HG02610 (cell line): Measurements from ENCODE around the gene SGPP1.
A peak's percentile ranks its signal among the peaks of the same experiment; 100 is the strongest.
"Not testable (repeated sequence)": the region's sequence is repeated elsewhere in the genome, so short reads cannot be mapped to it uniquely, and the experiment has no call there.

ENCODE experiments used
- ATAC-seq: cut with Tn5 transposase; IDR thresholded peaks from one replicate; pipeline ENCODE4 v1.9.1; 2021; ENCODE audit warnings: mild to moderate bottlenecking, moderate library complexity; ENCODE audit not compliant: unreplicated experiment

The SGPP1 gene

GRCh38 chr14:63726499-63726898 is 1.4 kb downstream of the SGPP1 start:
- no peak for ATAC-seq

GRCh38 chr14:63725786-63726460 is 1.9 kb downstream of the SGPP1 start:
- no peak for ATAC-seq

GRCh38 chr14:63717702-63718101 is 10.2 kb downstream of the SGPP1 start:
- ATAC-seq = no peak

- ATAC-seq = no peak
Measured at GRCh38 chr14:63715360-63715759, 12.5 kb downstream of the SGPP1 start.

- no peak for ATAC-seq
Measured at GRCh38 chr14:63713764-63714163, 14.1 kb downstream of the SGPP1 start.

GRCh38 chr14:63713058-63713457 is 14.8 kb downstream of the SGPP1 start:
- ATAC-seq = no peak

- no peak for ATAC-seq
Measured at GRCh38 chr14:63712123-63712522, 15.7 kb downstream of the SGPP1 start.

GRCh38 chr14:63710497-63710896 is 17.4 kb downstream of the SGPP1 start:
- no peak for ATAC-seq

- no peak for ATAC-seq
Measured at GRCh38 chr14:63709589-63709988, 18.3 kb downstream of the SGPP1 start.

GRCh38 chr14:63707216-63707615 is 20.6 kb downstream of the SGPP1 start:
- ATAC-seq = no peak

- peak; percentile 78 for ATAC-seq
Measured at GRCh38 chr14:63705561-63706070, 22.2 kb downstream of the SGPP1 start.

GRCh38 chr14:63702530-63702929 is 25.3 kb downstream of the SGPP1 start:
- ATAC-seq = not testable (repeated sequence)

- ATAC-seq = no peak
Measured at GRCh38 chr14:63701606-63702299, 26.1 kb downstream of the SGPP1 start.

- ATAC-seq = no peak
Measured at GRCh38 chr14:63692310-63693020, 35.4 kb downstream of the SGPP1 start.

- ATAC-seq = no peak
Measured at GRCh38 chr14:63689132-63689531, 38.7 kb downstream of the SGPP1 start.

GRCh38 chr14:63686926-63687325 is 40.9 kb downstream of the SGPP1 start:
- no peak for ATAC-seq

- no peak for ATAC-seq
Measured at GRCh38 chr14:63685401-63685800, 42.5 kb downstream of the SGPP1 start.

GRCh38 chr14:63682727-63683593 is 44.9 kb downstream of the SGPP1 start:
- no peak for ATAC-seq

- no peak for ATAC-seq
Measured at GRCh38 chr14:63678536-63678935, 49.3 kb downstream of the SGPP1 start.

GRCh38 chr14:63677891-63678379 is 49.9 kb downstream of the SGPP1 start:
- no peak for ATAC-seq

- no peak for ATAC-seq
Measured at GRCh38 chr14:63676615-63677014, 51.2 kb downstream of the SGPP1 start.
